ENCODE results near the gene KDSR. TPM values are rescaled to one million over a fixed set of nuclear protein-coding genes. Genes with fewer than 3 reads are reported as not detected.

The KDSR gene
- total RNA-seq, 1 donor from 2014 or later = 31.1 TPM

DNA sequence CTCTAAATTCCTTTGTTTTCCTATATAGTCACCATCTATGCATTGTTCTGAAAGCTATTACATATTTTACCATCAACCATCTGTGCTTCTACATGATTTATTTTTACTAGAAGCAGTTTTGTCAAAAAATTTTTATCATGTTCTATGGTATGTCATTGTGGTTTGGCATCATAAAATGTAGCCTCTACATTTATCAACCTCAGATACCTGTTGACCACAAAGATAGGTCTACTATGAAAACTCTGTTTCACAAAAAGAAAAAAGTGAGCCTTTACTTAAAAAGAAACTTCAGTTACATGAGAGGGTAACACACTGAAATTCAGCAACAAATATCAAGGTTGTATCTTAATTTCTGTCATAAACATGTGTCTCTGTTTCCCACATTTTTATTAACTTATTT lies 51.1 kb downstream of the KDSR start:
- TF ChIP-seq, protein P1, sequence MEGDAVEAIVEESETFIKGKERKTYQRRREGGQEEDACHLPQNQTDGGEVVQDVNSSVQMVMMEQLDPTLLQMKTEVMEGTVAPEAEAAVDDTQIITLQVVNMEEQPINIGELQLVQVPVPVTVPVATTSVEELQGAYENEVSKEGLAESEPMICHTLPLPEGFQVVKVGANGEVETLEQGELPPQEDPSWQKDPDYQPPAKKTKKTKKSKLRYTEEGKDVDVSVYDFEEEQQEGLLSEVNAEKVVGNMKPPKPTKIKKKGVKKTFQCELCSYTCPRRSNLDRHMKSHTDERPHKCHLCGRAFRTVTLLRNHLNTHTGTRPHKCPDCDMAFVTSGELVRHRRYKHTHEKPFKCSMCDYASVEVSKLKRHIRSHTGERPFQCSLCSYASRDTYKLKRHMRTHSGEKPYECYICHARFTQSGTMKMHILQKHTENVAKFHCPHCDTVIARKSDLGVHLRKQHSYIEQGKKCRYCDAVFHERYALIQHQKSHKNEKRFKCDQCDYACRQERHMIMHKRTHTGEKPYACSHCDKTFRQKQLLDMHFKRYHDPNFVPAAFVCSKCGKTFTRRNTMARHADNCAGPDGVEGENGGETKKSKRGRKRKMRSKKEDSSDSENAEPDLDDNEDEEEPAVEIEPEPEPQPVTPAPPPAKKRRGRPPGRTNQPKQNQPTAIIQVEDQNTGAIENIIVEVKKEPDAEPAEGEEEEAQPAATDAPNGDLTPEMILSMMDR (IDR thresholded peaks at IDR 0.05; ENCODE audit: partially characterized antibody, unreplicated experiment) = no peak
- Mint-ChIP-seq H3K36me3 (ENCODE audit: unreplicated experiment) (no peaks in the 10 kb centered on the region), H3K27me3 (ENCODE audit: unreplicated experiment) (peaks cover 13% of the 10 kb centered on the region), H3K9me3 (ENCODE audit: unreplicated experiment) (peaks cover 14% of the 10 kb centered on the region), H3K4me1 (ENCODE audit: low read depth, unreplicated experiment) (peaks cover 8% of the 10 kb centered on the region), H3K4me3 (ENCODE audit: unreplicated experiment) (no peak overlapping the region), H3K27ac (ENCODE audit: unreplicated experiment) (no peak overlapping the region)
- DNase-seq = no peak

DNA sequence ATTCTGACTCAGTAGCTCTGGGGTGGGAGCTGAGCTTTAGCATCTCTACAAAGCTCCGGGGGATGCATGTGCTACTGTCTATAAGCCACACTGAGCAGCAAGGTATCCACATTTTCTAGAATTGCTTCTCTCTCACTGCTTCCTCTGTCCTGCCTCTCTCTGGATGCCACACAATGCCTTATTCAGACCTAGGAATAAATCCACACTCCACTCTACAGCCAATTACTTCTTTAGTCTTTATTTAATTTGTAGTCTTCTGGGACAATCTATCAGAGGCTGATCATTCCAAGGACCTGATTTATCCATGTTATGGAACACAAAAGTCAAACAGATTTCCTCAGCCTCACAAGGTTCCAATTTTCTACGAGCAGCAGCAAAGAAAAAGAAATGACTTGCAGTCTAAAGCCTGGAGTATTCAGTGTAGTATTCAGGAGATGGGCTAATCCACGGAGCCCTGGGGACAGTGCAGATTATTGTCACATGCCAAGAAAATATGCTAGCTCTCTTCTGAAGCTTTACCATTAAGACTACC lies 51.8 kb downstream of the KDSR start:
- no peak overlapping the region for H3K27ac Mint-ChIP-seq (ENCODE audit: unreplicated experiment)
- peaks cover 13% of the 10 kb centered on the region for H3K9me3 Mint-ChIP-seq (ENCODE audit: unreplicated experiment)
- no peak for DNase-seq

DNA sequence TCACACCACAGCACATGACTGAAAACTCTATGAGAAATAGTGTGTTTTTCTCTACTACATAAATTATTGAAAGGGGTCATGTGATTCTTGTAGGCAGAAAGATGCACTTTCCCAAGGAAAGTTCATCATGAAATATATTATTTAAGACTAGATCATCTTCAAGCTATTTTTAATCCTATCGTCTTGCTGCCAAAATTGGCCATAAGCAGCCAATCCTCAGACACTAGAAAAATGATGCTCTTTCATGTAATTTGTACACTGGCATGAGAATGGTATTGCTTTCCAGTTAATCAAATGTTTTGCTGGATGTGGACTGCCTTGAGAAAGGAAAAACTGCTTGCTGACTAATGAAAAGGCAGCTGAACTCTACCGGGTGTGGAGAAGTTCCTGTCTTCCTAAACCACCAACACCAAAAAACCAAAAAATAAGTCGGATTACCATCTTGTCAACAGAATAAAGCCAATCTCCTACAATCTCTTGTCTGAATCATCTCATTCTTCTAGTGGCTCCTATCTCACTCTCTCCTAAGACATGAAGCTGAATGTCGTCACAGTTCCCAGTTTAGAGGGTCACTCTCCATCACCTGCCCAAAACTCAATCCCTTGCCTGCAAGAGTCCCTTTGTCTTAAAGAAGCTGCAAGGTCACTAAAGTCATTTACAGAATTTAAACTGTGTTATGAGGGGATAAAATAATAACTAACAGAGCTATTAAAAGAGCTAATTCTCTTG lies 52.8 kb downstream of the KDSR start:
- no peak for DNase-seq
- Mint-ChIP-seq H3K36me3 (ENCODE audit: unreplicated experiment) (no peaks in the 10 kb centered on the region), H3K9me3 (ENCODE audit: unreplicated experiment) (peaks cover 9% of the 10 kb centered on the region), H3K27me3 (ENCODE audit: unreplicated experiment) (peaks cover 8% of the 10 kb centered on the region), H3K4me3 (ENCODE audit: unreplicated experiment) (no peak overlapping the region), H3K4me1 (ENCODE audit: low read depth, unreplicated experiment) (peaks cover 8% of the 10 kb centered on the region), H3K27ac (ENCODE audit: unreplicated experiment) (no peak overlapping the region)
- TF ChIP-seq, protein P1 (IDR thresholded peaks at IDR 0.05; ENCODE audit: partially characterized antibody, unreplicated experiment) = no peak

More for the DNA sequence above, 51.8 kb downstream of the KDSR start:
- Mint-ChIP-seq H3K4me3 (ENCODE audit: unreplicated experiment) (no peak overlapping the region), H3K4me1 (ENCODE audit: low read depth, unreplicated experiment) (peaks cover 8% of the 10 kb centered on the region), H3K36me3 (ENCODE audit: unreplicated experiment) (no peaks in the 10 kb centered on the region), H3K27me3 (ENCODE audit: unreplicated experiment) (peaks cover 10% of the 10 kb centered on the region)
- TF ChIP-seq, protein P1 (IDR thresholded peaks at IDR 0.05; ENCODE audit: partially characterized antibody, unreplicated experiment) = no peak

DNA sequence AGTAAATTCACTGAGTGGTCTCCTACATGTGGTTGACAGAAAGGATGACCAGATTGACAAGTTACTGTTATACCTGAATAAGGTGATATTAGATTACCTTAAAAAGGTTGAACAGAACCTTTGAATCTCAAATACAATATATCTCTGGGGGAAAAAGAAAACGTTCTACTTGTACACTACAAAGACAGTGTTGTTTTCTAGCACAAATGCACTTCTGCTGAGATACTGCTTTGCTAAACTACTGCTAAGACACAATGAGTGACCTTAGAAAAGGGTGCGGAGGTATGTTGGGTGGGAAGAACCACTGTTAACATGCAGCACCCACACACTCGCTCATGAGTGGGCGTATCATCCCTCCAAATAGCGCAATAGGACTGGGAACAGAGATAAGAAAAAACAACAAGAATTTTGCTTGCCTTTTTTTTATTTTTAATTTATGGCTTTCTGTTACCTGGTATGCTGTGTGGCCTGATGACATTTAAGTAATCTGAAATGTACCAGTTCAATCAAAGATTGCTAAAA lies 53.5 kb downstream of the KDSR start:
- peaks cover 2% of the 10 kb centered on the region for H3K9me3 Mint-ChIP-seq (ENCODE audit: unreplicated experiment)
- TF ChIP-seq, protein P1 (IDR thresholded peaks at IDR 0.05; ENCODE audit: partially characterized antibody, unreplicated experiment) = no peak
- no peak overlapping the region for H3K27ac Mint-ChIP-seq (ENCODE audit: unreplicated experiment)
- no peaks in the 10 kb centered on the region for H3K36me3 Mint-ChIP-seq (ENCODE audit: unreplicated experiment)
- H3K4me3 Mint-ChIP-seq (ENCODE audit: unreplicated experiment) = no peak overlapping the region
- H3K27me3 Mint-ChIP-seq (ENCODE audit: unreplicated experiment) = peaks cover 5% of the 10 kb centered on the region
- peaks cover 4% of the 10 kb centered on the region for H3K4me1 Mint-ChIP-seq (ENCODE audit: low read depth, unreplicated experiment)
- no peak for DNase-seq
